GM18861 (cell line): ENCODE data around the gene RNF222.
"Not testable (repeated sequence)": the region's sequence is repeated elsewhere in the genome, so short reads cannot be mapped to it uniquely, and the experiment has no call there.

Experiments
- ATAC-seq: cut with Tn5 transposase; IDR thresholded peaks from one replicate; pipeline ENCODE4 v1.9.1; 2021; ENCODE audit not compliant: unreplicated experiment

RNF222 gene

GRCh38 chr17:8382880-8383142 is 14.8 kb downstream of the RNF222 start:
- ATAC-seq: no peak

GRCh38 chr17:8382052-8382879 is 15.4 kb downstream of the RNF222 start:
- ATAC-seq: no peak

DNA sequence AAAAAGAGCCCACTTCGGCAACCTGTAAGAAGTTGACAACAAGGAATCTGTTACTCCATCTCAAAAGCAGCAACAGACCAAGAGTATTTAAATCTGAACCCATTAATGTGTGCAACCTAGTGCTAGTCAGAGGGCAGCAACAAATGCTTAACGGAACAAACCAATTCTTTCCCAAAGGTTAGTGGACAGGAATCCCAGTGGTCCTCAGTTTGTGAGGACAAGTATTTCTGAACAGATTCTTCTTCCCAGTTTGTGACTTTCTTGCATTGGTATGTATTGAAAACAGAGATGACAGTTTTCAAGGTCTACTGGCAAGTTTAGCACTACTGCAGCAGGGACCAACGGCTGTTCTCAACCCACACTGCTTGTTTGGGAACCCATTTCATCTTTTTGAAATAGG is 17.6 kb downstream of the RNF222 start:
- no peak for ATAC-seq

GRCh38 chr17:8378117-8378516 is 19.5 kb downstream of the RNF222 start:
- ATAC-seq: not testable (repeated sequence)

DNA sequence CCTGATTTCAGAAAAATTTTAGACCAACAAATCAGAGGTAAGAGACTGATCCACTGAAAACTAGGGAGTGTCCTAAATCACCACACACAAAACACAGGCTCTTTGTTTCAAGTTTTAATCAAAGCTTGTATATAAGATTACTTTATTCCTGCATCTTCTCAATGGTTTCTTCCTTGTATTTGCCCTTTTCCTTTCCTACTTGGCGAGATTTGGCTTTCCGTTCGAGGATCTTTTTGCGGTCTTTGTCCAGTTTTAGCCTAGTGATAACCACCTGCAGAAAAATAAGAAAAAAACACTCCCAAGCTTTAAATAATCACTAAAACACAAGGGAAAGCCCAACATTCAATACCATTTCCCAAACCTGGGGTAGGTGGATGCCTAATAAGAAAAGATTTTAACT is 20.2 kb downstream of the RNF222 start:
- ATAC-seq: no peak

DNA sequence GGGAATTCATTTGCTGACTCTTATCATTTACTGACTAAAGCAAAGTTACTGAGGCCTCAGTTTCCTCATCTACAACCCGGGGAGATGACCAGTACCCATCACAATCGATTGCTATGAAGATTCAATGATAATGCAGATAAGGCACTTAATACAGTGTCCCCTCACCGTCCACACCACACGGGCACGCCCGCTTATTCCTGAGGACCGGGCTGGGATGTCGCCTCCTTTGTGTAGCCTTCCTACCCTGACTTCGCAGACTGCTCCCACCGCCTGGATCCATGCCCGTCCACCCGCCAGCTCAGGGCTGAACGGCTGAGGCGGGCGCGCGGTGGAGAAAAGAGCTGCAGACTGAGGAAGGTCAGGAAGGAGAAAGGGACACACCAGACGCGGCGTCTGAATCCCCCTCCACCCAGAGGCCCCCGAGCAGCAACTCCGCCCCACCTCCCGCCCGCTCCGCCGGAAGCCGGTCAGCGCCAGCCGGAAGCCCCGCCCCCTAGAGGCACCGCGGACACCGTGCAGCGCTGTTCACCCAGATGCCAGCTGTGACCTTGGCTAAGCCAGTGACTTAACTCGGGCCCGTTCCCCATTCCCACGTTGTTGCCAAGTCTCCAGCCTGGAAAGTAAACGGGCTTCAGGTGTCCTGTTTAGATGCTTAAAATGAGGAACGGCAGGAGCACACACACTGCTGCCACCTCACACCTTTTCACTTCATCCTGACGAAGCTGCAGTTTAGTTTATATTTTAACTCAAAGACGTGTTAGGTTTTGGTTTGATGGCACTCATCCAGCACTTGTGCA is 21.2 kb downstream of the RNF222 start, which contains the start of gene KRABD2:
Gene KRABD2 (minus strand): TSS at position 434 of the 797 bp plus-strand sequence.
- ATAC-seq: peak; percentile 63

GRCh38 chr17:8375738-8376259 is 21.8 kb downstream of the RNF222 start:
- ATAC-seq: no peak

GRCh38 chr17:8373856-8374255 is 23.8 kb downstream of the RNF222 start:
- not testable (repeated sequence) for ATAC-seq

DNA sequence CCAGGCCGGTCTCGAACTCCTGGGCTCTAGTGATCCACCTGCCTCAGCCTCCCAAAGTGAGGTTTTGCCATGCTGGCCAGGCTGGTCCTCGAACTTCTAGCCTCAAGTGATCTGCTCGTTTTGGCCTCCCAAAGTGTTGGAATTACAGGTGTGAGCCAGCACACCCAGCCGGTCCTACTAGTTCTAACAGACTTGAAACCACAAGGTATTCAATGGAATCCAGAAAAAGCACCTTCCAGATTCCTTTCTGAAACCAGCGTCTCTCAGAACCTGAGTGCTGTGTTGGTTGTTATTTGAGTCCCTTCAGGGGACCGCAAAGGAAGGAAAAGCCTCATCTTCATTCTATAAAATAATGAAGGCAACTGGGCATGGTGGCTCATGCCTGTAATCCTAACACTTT is 25.2 kb downstream of the RNF222 start:
- no peak for ATAC-seq

DNA sequence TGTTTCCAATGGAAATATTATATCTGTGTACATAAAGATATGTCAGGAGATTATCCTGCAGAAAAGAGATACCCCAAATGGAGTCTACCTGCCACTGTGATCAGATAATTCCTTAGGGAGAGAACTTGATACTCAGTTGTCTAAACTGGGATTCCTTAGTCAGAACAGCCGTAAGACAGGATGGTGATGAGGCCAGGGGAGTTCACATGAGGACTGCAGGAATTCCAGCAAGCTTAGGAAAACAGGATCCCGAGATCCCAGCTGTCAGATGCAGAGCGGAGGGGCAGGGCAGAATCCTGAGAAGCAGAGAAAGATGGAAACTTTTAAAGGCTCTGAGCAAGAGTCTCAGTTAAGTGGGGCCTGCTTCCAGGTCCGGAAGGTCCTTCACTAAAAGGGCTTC is 25.8 kb downstream of the RNF222 start:
- ATAC-seq: no peak

GRCh38 chr17:8369944-8370343 is 27.7 kb downstream of the RNF222 start:
- no peak for ATAC-seq

DNA sequence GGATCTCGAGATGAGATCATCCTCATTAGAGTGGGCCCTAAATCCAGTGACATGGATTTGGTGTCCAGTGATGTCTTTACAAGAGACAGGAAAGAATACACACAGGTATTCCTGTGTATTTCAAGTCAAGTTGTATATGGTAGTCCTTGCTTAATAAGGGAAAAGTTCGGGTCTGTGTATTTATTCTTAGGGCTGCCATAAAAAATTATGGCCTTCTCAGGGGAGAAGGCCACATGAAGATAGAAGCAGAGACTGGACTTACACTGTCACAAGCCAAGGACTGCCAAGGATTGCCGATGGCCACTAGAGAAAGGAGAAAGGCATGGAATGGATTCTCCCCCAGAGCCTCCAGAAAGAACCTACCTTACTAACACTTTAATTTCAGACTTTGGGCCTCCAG is 29.4 kb downstream of the RNF222 start:
- ATAC-seq: no peak

DNA sequence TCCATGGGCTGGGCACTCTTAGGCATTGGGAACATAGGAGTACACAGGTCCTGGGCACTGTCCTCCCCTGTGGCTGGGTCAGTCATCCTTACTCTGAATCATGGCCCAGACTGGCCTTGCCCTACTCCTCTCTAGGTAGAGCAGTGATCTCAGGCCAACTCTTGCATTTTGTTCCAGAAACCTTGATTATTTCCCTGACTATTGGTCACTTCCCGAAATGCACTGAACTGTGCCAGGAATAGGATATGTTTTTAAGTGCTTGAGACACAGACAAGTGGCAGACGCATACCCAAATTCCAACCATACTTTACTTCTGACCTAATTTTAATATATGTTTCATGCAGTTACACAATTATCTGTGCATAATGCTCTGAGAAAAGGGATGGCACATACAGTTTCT is 31.4 kb downstream of the RNF222 start:
- no peak for ATAC-seq

DNA sequence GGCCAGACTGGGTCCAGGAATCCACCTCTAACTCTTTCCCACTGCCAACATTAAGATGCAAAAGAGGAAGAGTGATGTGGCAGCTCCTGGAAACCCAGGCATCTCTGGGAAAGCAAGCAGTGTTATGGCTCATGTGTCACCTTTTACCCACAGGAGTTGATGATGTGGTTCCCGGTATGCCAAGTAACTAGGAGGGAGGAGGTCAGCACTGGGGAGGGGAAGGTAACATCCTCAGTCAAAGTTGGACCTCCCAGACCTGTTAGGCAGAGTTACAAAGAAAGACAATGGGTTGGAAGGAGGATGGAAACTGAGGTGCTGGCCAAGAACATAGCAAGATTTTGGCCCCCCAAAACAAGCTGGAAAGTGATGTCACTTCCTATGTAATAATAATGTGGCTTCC is 32.5 kb downstream of the RNF222 start:
- ATAC-seq: no peak

DNA sequence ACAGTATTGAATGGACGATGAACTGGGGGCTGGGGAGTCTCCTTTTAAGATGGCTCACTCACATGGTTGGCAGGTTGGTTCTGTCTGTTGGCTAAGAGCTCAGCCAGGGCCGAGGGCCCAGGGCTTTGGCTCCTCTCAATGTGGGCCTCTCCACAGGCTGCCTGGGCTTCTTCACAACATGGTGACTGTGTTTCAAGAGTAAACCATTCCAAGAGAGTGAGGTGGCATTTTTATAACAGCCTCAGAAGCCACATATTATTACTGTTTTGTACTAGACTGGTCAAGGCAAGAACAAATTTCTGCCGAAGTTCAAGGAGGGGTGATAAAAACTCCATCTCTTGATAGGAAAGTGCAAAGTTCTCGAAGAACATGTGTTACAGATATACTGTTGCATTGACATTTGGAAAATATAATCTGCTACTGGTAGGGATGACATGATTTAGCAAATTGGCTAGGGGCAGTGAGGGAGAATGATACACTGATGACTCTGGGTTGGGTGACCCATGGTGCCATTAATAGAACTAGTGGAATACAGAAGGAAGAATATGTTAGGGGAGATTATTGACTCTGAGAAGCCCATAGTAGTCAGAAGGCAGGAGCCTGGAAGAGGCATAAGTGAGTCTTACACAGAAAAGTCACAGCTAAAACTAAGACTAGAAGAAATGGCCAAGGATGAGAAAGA is 34.8 kb downstream of the RNF222 start:
- no peak for ATAC-seq

DNA sequence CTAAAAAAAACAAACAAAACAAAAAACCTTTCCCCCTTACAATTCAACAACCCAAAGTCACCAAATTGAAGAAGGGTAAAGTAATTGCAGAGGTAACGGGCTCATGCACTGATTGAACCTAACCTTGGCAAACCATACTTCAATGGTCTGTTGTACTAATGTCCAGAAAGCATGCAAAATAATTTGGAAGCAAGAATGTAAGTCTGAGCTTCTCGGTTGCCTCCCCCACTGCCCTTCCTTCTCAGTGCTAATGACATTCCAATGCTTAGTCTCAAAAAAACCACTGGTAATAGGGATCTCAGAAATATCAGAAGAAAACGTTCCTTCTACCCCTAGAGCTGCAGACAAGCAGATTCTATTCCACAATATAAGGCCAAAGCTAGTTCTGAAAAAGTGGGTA is 36.9 kb downstream of the RNF222 start:
- ATAC-seq: no peak

GRCh38 chr17:8360260-8360659 is 37.4 kb downstream of the RNF222 start:
- no peak for ATAC-seq

- no peak for ATAC-seq
These were observed 37.9 kb downstream of the RNF222 start for GRCh38 chr17:8359769-8360168.

GRCh38 chr17:8357910-8358309 is 39.7 kb downstream of the RNF222 start:
- no peak for ATAC-seq

GRCh38 chr17:8354236-8354635 is 43.4 kb downstream of the RNF222 start:
- no peak for ATAC-seq

GRCh38 chr17:8353736-8354135 is 43.9 kb downstream of the RNF222 start:
- no peak for ATAC-seq

DNA sequence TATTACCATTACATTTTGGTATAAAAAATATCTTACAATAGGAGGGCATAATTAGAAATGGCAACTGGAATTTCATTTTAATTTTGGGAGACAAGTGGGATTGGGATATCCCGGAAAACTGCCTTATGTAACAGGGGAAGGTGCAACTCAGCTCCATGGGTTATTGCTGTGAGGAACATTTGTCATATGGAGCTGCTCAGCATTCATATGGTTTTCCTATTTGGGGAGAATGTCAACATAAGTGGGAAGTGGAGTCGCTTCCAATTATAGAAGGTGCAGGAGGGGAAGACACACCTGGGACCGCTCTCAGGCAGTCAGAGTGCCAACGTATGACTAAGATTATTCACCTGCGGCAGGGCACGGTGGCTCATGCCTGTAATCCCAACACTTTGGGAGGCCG is 47.3 kb downstream of the RNF222 start:
- no peak for ATAC-seq
